Stimulated activated CD8-positive, alpha-beta memory T cell treated with anti-CD3 and anti-CD28 coated beads, Interleukin-12 subunit alpha, Interleukin-12 subunit beta, amount 100 ng/mL, for 1 hour (primary cell): Measurements from ENCODE around the gene MS4A1.
"Not testable (repeated sequence)": the region's sequence is repeated elsewhere in the genome, so short reads cannot be mapped to it uniquely, and the experiment has no call there.

Experiments used
- DNase-seq: peaks from one replicate; pipeline ENCODE4 v3.0.0-alpha.2; 2020; ENCODE audit warnings: low read depth

Gene MS4A1

GRCh38 chr11:60455531-60456042, at the start of gene MS4A1:
Gene MS4A1, plus strand, starts transcription at chr11:60455847. Its CDS starts 6,528 bp downstream, at chr11:60462375.
- no peak for DNase-seq

GRCh38 chr11:60420015-60420414, 35.6 kb upstream of the MS4A1 start:
- no peak for DNase-seq

GRCh38 chr11:60422609-60423008, 33.0 kb upstream of the MS4A1 start:
- DNase-seq, result no peak

- DNase-seq, result no peak
Measured at GRCh38 chr11:60428517-60428916, 27.1 kb upstream of the MS4A1 start.

GRCh38 chr11:60429272-60429671, 26.4 kb upstream of the MS4A1 start, which contains the start of gene MS4A5:
Gene MS4A5, plus strand, starts transcription at chr11:60429572. Its CDS starts 103 bp downstream, at chr11:60429675.
- DNase-seq, result no peak

DNA sequence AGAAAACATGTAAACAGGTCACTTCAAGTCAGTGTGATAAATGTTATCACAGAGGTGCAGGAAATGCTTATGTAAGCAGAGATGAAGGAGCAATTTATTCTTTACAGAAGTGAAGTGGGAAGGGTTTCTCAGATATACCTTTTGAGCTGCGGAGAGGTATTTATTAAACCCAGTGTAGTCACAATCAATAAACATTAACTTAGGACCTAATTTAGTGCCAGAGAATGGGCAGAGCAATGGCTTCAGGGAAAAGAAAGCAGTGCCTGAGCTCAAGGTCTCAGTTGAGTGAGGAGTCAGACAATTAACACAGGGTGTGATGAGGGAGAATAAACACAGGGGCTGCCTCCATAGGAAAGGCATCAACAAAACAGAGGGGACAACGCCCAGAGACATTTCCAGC, 24.4 kb upstream of the MS4A1 start:
- DNase-seq, result no peak

- DNase-seq, result no peak
Measured at GRCh38 chr11:60433401-60433800, 22.2 kb upstream of the MS4A1 start.

- no peak for DNase-seq
Measured at GRCh38 chr11:60447070-60447469, 8.6 kb upstream of the MS4A1 start.

- no peak for DNase-seq
Measured at GRCh38 chr11:60447846-60448245, 7.8 kb upstream of the MS4A1 start.

GRCh38 chr11:60451185-60451584, 4.5 kb upstream of the MS4A1 start:
- DNase-seq, result not testable (repeated sequence)

DNA sequence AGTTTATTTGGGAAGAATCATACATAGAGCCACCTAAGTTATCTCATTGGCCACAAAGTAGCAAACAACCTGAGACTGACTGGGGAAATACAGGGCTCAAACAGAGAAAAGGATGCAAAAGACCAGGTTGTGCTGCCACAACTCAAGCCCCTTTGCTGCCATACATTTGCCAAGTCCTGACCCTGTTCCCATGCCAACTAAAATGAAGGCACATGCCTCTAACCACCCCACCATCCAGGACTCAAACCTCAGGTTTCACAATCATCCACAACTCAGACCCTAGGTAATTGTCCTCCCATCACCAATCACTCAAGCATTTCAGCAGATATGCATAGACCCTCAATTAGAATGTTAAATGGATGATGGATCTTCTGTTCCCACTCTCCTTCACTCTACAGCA, 1.4 kb upstream of the MS4A1 start:
- no peak for DNase-seq

- DNase-seq, result no peak
Measured at GRCh38 chr11:60457576-60457975, 1.9 kb downstream of the MS4A1 start.

GRCh38 chr11:60459345-60459744, 3.7 kb downstream of the MS4A1 start:
- DNase-seq, result no peak

DNA sequence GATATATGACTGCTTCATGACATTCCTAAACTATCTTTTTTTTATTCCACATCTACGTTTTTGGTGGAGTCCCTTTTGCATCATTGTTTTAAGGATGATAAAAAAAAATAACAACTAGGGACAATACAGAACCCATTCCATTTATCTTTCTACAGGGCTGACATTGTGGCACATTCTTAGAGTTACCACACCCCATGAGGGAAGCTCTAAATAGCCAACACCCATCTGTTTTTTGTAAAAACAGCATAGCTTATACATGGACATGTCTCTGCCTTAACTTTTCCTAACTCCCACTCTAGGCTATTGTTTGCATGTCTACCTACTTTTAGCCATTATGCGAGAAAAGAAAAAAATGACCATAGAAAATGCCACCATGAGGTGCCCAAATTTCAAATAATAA, 13.2 kb downstream of the MS4A1 start:
- no peak for DNase-seq

- no peak for DNase-seq
Measured at GRCh38 chr11:60469723-60470122, 14.1 kb downstream of the MS4A1 start.

GRCh38 chr11:60477035-60477445, 21.4 kb downstream of the MS4A1 start:
- no peak for DNase-seq

GRCh38 chr11:60482361-60482760, 26.7 kb downstream of the MS4A1 start:
- no peak for DNase-seq

- no peak for DNase-seq
Measured at GRCh38 chr11:60485987-60486386, 30.3 kb downstream of the MS4A1 start.

DNA sequence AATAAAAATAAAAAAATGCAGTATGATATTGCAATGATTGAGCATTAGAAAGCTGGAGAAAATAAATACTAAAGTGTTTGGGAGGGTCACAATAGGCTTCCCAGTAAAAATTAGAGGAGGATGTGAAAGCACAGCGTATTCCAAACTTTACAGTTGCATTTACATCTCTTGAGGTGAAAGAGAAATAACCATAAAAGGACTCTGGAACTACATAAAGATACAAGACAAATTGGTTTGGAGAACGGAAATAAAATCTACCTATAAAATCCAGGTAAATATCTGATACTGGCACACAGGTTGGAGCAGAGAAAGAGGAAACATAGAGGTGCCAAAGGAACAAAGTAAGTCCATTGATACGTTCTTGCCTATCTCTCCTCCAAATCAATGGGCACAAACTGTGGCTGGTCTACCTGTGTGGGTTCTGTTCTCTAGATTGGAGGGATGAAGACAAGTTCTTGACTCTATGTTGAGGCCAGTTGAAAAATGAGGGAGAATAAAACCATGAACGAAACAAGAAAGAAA, 36.9 kb downstream of the MS4A1 start, which contains the start of gene MS4A12:
Gene MS4A12 (plus strand): TSS at position 291 of the 522 bp plus-strand sequence. CDS start 4,541 bp downstream, outside the sequence.
- no peak for DNase-seq

- DNase-seq, result no peak
Measured at GRCh38 chr11:60493454-60493853, 37.8 kb downstream of the MS4A1 start.

- DNase-seq, result no peak
Measured at GRCh38 chr11:60498399-60498798, 42.8 kb downstream of the MS4A1 start.

DNA sequence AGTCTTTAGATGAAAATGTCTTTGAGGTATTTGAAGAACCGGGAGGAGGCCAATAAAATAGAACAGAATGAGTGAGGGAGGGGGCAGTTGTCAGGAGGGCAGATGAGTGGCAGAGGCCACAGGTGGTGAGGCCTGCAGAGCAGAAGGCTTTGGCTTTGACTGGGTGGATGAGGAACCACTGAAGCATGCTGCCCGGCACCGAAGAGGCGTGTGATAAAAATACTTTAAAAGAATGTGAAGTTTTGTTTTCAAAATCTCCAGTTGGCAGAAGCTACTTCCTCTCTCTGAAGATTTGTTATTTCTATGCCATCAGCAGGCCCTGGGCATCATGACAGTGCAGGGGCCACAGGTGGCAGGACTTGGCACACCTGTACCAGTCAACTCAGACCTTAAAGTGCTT, 43.2 kb downstream of the MS4A1 start:
- DNase-seq, result no peak

- no peak for DNase-seq
Measured at GRCh38 chr11:60500276-60500910, 44.7 kb downstream of the MS4A1 start.
